Activated effector memory CD4-positive, alpha-beta T cell treated with Interleukin-2 at 50 U/mL for 16 hours (primary cell): Measurements from ENCODE around the gene TANGO6.
"Not testable (repeated sequence)": the region's sequence is repeated elsewhere in the genome, so short reads cannot be mapped to it uniquely, and the experiment has no call there.

ENCODE experiments used
- DNase-seq: peaks from one replicate; pipeline ENCODE4 v3.0.0-alpha.2; 2020

TANGO6 gene

GRCh38 chr16:68978303-68978954 lies 135.1 kb downstream of the TANGO6 start:
- no peak for DNase-seq

- DNase-seq = no peak
Measured at GRCh38 chr16:68980695-68981315, 137.5 kb downstream of the TANGO6 start.

GRCh38 chr16:68981971-68982370 lies 138.6 kb downstream of the TANGO6 start:
- DNase-seq = no peak

GRCh38 chr16:68984467-68984866 lies 141.1 kb downstream of the TANGO6 start:
- no peak for DNase-seq

- DNase-seq = no peak
Measured at GRCh38 chr16:68985268-68985667, 141.9 kb downstream of the TANGO6 start.

- no peak for DNase-seq
Measured at GRCh38 chr16:68985855-68986254, 142.5 kb downstream of the TANGO6 start.

GRCh38 chr16:68987734-68988457 lies 144.6 kb downstream of the TANGO6 start:
- no peak for DNase-seq

- DNase-seq = not testable (repeated sequence)
Measured at GRCh38 chr16:68990172-68990845, 147.0 kb downstream of the TANGO6 start.

- DNase-seq = no peak
Measured at GRCh38 chr16:68991075-68991474, 147.7 kb downstream of the TANGO6 start.

- no peak for DNase-seq
Measured at GRCh38 chr16:68992521-68992920, 149.2 kb downstream of the TANGO6 start.

- DNase-seq = no peak
Measured at GRCh38 chr16:68993456-68993855, 150.1 kb downstream of the TANGO6 start.

- DNase-seq = no peak
Measured at GRCh38 chr16:68993885-68994284, 150.6 kb downstream of the TANGO6 start.

- DNase-seq = no peak
Measured at GRCh38 chr16:68994324-68994723, 151.0 kb downstream of the TANGO6 start.

- no peak for DNase-seq
Measured at GRCh38 chr16:68995011-68995504, 151.7 kb downstream of the TANGO6 start.

GRCh38 chr16:68997564-68997963 lies 154.2 kb downstream of the TANGO6 start:
- no peak for DNase-seq

- DNase-seq = no peak
Measured at GRCh38 chr16:68999114-68999513, 155.8 kb downstream of the TANGO6 start.

- no peak for DNase-seq
Measured at GRCh38 chr16:69003500-69003899, 160.2 kb downstream of the TANGO6 start.

- DNase-seq = no peak
Measured at GRCh38 chr16:69005641-69006355, 162.5 kb downstream of the TANGO6 start.

- DNase-seq = no peak
Measured at GRCh38 chr16:69012906-69013305, 169.6 kb downstream of the TANGO6 start.

GRCh38 chr16:69013991-69014390 lies 170.7 kb downstream of the TANGO6 start:
- DNase-seq = no peak

GRCh38 chr16:69014811-69015210 lies 171.5 kb downstream of the TANGO6 start:
- DNase-seq = no peak

- no peak for DNase-seq
Measured at GRCh38 chr16:69017036-69017783, 173.9 kb downstream of the TANGO6 start.
